CD1c-positive myeloid dendritic cell (primary cell): Measurements from ENCODE around the gene EIF4G1.

ENCODE experiments used
- DNase-seq: peaks from one replicate; pipeline ENCODE4 v3.0.0-alpha.2; 2016; ENCODE audit errors: extremely low spot score

Gene EIF4G1

GRCh38 chr3:184384342-184384741, 69.9 kb downstream of the EIF4G1 start:
- no peak for DNase-seq
